HG03103 (cell line): ENCODE measurements around the gene ZNF679.
A peak's percentile ranks its signal among the peaks of the same experiment; 100 is the strongest.
"Not testable (repeated sequence)": the region's sequence is repeated elsewhere in the genome, so short reads cannot be mapped to it uniquely, and the experiment has no call there.

Experiments used
- ATAC-seq: cut with Tn5 transposase; IDR thresholded peaks from one replicate; pipeline ENCODE4 v1.9.1; 2021; ENCODE audit warnings: low read depth; ENCODE audit not compliant: unreplicated experiment

The ZNF679 gene

DNA sequence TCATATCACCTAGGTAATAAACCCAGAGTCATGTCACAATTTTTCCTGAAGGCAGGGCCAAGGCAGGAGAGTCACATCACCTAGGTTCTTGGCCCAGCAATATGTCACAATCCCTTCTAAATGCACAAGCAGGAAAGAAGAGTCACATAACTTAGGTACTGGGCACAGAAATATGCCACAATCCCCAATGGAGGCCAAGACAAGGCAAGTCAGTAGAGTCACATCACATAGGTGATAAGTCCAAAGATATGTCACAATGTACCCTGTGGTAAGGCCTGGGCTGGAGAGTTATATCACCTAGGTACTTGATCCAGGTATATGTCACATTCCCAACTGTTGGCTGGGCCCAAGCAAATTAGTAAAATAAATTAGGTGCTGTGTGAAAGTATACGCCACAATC is at the start of gene ZNF679:
ZNF679 (plus strand) TSS at position 301 of the 400 bp plus-strand sequence. CDS start 20,644 bp downstream, outside the sequence.
- ATAC-seq: not testable (repeated sequence)

DNA sequence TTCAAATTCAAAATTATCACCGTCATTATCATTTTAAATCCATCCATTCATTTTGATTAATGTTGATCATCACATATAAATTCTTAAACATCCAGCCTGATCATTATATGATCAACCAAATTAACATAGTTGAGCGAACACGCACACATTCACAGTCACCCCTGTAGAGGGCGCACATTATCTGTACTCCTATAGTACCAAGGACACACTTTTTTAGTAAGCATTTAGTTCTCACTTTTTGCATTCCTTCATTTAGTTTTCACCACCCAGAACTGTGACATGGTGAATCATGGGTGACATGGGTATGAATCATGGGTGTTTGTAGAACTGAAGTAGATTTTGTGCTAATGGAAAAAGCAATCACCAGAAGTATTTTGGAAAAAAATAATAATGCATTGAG is 47.3 kb upstream of the ZNF679 start:
- ATAC-seq: no peak

DNA sequence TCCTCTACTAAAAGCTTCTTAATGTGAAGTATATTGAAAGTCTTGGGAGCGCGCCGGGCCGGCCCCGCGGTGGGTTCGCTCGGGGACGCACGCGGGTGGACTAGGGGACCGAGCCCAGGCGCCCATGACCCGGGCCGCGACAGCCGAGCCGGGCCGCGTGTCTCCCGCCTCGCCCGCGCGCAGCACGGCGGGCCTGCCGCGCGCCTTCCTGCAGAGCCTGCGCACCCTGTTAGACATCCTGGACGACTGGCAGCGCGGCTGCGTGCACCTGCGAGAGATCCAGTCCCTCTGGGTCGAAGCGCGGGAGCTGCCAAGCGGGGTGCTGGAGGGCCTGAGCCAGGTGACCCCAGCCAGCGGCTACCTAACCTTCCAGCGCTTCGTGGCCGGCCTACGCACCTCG is 46.7 kb upstream of the ZNF679 start:
- ATAC-seq: no peak

DNA sequence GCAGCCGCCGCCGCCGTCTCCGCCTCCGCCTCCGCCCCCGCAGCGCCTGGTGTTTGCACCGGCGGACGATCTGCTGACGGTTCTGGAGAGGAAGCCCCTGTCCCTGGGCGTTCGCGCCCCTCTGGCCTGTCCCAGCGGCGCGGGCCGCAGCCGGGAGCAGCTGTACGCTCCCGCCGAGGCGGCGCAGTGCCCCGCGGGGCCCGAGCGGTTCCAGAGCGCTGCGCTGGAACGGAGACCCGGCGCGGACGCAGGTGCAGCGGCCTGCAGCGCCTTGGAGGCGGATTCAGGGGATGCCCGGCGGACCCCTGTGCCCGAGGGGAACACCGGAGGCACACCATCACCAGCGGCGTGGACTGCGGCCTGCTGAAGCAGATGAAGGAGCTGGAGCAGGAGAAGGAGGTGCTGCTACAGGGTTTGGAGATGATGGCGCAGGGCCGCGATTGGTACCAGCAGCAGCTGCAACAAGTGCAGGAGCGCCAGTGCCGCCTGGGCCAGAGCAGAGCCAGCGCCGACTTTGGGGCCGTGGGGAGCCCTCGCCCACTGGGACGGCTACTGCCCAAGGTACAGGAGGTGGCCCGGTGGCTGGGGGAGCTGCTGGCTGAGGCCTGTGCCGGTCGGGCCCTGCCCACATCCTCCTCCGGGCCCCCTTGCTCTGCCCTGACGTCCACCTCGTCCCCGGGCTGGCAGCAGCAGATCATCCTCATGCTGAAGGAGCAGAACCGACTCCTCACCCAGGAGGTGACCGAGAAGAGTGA is 46.1 kb upstream of the ZNF679 start:
- no peak for ATAC-seq

DNA sequence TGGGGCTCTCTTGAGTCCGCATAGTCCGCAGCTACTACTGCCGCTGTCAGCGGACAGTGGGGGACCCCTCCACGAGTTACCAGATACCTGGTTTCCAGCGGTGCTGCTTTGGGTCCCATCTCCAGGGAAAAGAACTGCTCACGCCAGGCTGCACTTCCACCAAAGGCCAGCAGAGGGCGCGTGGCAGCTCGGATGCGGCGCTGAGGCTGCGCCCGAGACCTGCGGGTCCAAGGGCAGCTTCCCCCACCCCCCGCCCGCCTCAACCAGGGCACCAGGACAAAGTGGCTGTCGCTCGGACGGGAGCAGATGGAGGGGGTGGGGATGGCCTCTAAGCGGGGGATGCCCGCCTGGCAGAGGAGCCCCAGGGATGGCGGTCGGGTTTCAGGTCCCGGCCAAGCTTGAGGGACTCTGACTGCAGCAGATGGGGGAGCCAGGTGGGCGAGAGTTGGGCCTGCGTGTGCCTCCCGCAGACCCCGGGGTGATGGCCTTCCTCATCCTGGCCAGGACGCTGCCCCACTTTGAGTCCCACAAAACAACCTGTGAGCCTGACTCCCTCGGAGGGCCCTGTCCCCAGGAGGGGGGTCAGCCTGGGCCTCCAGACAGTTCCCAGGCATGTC is 45.0 kb upstream of the ZNF679 start:
- no peak for ATAC-seq

DNA sequence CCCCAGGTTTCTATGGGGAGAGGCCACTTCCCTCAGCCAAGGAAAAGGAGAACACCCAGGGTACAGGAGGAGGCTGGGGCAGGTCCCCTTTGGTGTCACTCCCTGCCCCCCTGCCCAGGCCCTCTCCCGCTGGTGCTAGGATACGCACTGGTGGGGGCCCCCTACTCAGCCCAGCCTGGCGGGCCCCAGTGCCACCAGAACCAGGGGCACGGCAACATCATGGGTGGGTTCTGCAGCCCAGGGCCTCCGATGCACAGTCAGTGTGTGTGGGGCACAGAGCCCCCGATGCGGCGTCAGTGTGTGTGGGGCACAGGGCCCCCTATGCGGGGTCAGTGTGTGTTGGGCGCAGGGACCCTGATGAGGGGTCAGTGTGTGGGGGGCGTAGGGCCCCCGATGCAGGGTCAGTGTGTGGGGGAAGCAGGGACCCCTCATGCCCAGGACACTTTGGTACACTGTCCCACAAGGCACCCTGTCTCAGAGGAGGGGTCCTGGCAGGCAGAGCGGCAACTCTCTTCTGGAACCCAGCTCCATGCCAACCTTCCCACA is 44.4 kb upstream of the ZNF679 start:
- ATAC-seq: no peak

DNA sequence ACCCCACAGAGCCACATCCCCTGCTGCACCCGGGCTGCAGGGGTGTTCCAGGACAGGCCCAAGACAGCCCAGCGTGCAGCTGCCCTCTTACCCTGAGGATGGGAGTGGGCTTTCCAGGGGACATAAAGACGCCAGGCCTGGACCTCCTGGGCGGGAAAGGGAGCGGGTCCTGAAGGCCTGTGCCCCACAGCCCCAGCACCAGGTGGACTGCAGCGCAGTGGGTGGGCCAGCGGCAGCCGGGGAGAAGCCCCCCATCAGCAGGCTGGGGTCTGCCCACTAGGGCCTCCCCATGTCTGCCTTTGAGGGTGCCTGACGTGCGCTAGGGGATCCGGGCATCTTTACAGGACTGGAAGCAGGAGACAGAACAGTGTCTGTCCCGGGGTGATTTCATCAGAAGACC is 43.9 kb upstream of the ZNF679 start:
- no peak for ATAC-seq

DNA sequence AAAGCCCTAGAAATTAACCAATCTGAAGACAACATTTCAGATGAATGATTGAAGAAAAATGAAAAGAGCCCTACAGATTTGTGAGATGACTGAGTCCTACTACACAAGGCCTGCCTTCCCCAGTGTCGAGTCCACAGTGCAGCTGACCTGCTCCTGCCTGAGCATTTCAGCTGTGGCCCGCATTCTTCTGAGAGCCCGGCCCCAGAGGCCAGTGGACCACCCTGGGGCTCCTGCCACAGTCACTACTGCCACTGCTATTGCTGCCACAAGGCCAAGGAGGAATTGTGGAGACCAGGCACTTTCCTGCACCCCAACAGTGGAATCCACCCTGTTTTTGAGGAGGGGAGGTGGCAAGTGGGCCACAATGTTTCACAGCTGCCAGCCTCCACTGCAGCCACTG is 40.9 kb upstream of the ZNF679 start:
- no peak for ATAC-seq

DNA sequence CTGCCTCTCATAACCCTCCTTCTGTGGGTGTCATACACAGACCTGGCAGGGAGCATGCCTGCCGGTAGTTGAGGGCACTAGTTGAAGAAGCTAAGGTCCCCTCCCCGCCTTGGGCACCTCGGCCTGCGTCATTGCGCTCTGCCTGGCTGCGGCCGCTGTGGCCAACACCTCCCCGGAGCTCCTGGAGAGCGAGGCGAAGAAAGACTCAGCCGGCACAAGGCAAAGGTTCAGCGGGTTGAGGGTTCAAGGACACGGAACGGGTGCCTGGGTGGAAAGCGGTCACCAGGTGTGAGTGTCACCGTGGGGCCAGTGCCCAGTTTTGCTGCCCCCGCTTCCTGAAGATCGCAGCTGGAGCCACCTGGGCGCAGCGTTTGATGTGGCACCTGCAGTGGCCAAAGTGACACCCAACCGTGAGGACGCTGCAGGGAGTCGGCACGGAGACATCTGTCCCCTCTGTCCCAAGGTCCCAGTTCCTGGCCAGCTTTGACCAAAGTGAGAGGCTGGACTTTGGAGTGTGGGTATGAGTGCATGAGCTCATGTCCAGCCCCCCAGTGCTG is 36.0 kb upstream of the ZNF679 start:
- ATAC-seq: no peak

DNA sequence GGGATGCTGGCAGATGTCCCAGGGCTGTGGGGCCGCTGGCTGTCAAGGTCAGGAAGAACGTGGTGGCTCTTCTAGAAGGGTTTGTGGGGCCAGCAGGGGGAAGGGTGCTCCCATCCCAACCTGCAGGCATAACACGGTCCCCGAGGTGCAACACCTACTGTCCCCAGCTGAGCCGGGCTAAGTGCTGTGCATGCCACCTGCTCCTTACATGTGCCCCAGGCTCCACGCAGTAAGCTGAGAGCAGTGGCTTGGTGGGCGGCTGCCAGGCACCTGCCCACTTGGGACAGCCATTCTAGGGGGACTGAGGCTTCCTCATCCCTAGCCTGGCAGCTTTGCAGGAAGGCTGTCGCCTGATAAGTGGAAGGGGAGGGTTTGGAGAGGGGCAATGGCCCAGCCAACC is 35.5 kb upstream of the ZNF679 start:
- no peak for ATAC-seq

DNA sequence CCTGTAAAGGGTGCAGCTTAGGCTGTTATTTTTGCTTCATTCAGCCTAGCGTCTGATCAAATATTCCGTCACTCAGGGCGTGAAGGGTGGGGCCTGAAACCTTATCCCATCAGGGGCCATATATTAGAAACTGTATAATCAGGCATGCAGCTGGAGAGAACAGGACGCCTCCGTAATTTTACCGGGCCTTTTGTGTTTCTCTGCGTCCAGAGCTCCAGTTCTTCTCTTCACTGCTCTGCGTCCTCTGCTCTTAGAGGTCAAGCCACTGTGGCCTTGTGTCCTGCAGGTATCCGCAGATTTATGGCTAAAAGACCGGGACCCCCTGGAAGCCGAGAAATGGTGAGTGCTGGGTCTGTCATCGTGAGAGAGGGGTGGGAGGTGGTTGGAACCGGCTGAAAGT is 21.4 kb upstream of the ZNF679 start, which contains the start of gene ZNF735:
ZNF735 (plus strand) TSS at position 301 of the 400 bp plus-strand sequence; CDS start at position 301, 0 bp downstream.
- ATAC-seq: no peak

DNA sequence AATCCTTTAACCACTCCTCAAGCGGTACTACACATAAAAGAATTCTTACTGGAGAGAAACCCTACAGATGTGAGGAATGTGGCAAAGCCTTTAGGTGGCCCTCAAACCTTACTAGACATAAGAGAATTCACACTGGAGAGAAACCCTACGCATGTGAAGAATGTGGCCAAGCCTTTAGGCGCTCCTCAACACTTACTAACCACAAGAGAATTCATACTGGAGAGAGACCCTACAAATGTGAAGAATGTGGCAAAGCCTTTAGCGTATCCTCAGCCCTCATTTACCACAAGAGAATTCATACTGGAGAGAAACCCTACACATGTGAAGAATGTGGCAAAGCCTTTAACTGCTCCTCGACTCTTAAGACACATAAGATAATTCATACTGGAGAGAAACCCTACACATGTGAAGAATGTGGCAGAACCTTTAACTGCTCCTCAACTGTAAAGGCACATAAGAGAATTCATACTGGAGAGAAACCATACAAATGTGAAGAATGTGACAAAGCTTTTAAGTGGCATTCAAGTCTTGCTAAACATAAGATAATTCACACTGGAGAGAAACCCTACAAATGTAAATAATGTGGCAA is 8.5 kb upstream of the ZNF679 start:
- ATAC-seq: not testable (repeated sequence)

DNA sequence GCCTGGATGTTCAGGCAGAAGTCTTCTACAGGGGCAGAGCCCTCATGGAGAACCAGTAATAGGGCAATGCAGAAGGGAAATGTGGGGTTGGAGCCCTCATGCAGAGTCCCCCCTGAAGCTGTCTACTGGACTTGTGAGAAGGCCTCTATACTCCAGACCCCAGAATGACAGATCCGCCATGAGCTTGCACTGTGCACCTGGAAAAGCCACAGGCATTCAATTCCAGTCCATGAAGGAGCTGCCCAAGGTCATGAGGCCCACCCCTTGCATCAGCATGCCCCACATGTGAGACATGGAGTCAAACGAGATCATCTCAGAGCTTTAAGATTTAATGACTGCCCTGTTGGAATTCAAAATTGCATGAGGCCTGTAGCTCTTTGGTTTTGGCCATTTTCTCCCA is 4.9 kb upstream of the ZNF679 start:
- ATAC-seq: no peak

DNA sequence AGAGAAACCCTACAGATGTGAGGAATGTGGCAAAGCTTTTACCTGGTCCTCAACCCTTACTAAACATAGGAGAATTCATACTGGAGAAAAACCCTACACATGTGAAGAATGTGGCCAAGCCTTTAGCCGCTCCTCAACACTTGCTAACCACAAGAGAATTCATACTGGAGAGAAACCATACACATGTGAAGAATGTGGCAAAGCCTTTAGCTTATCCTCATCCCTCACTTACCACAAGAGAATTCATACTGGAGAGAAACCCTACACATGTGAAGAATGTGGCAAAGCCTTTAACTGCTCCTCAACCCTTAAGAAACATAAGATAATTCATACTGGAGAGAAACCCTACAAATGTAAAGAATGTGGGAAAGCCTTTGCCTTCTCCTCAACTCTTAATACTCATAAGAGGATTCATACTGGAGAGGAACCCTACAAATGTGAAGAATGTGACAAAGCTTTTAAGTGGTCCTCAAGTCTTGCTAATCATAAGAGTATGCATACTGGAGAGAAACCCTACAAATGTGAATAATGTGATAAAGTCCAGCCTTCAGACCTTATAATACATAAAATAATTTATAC is 38.2 kb downstream of the ZNF679 start:
- ATAC-seq: no peak

DNA sequence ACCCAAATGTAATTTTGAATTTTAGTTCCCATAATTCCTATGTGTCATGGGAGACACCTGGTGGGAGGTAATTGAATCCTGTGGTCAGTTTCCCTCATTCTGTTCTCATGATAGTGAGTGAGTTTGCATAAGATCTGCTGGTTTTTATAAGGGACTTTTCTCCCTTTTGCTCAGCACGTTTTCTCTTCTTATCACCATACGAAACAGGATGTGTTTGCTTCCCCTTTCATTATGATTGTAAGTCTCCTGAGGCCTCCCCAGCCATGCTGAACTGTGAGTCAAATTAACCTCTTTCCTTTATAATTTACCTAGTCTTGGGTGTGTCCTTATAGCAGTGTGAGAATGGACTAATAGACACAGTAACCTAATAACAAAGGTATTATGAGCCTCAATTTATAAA is 49.4 kb downstream of the ZNF679 start:
- no peak for ATAC-seq

DNA sequence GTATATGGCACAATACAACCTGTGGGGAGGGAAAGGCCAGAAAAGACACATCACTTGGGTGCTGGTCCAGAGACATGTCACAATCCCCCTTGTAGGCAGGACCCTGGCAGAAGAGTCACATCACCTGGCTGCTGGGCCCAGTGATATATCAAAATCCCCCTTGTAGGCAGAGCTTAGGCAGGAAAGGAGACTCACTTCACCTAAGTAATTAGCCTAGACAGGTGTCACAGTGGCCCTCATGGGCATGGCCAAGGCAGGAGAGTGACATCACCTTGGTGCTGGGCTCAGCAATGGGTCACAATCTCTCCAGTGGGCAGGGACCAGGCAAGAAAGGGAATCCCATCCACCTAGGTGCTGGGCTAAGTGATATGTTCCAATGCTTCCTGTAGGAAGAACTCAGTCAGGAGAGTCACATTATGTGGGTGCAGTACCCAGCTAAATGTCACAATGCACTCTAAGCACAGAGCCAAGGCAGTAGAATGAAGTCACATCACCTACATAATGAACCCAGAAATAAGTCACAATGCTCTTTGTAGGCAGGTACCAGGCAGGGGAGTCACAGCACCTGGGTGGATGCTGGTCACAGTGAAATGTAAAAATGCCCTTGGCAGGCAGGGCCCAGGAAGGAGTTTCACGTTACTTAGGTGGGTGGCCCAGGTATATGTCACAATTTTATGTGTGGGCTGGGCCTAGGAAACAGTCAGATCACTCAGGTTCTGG is 66.6 kb downstream of the ZNF679 start:
- ATAC-seq: no peak

DNA sequence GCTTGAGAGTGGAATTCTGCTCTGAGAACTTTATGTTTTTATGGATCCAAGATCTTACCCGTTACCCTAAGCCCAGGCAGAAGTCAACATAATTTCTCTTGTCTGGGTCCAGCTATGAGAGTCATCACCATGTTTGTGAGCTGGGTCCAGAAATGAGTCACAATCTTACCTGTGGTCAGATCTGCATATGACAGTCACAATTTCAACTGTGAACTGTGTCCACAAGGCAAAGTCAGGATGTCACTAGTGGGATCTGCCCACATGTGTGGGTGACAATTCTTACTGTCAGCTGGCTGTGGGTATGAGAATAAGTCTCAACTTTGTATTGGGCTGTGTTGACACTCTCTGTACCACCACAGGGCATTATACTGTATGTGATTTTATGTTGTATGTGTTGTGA is 69.1 kb downstream of the ZNF679 start:
- ATAC-seq: not testable (repeated sequence)

DNA sequence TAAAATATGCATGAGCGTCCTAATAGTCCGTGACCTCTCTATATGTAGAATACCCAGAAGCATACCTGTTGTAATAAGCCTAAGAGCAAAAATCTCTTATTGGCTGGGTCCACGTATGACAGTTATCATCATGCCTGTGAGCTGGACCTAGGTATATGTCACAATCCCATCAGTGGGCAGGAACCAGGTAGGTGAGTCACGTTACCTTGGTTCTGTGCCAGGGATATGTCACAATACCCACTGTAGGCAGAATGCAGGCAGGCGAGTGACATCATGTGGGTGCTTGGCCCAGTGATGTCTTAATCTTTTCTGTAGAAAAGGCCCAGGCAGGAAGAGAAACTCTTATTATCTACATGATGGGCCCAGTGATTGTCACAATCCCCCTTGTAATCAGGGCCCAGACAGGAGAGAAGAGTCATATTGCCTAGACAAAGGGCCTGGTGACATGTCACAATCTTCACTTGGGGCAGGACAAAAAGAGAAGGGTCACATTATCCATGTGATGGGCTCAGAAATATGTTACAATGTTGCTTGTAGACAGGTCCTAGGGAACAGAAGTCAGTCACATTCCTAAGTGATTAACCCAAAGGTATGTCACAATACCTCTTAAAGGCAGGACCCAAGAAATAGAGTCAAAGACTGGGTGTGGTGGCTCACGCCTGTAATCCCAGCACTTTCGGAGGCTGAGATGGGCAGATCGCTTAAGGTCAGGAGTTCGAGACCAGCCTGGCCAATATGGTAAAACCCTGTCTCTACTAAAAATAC is 72.5 kb downstream of the ZNF679 start:
- no peak for ATAC-seq

DNA sequence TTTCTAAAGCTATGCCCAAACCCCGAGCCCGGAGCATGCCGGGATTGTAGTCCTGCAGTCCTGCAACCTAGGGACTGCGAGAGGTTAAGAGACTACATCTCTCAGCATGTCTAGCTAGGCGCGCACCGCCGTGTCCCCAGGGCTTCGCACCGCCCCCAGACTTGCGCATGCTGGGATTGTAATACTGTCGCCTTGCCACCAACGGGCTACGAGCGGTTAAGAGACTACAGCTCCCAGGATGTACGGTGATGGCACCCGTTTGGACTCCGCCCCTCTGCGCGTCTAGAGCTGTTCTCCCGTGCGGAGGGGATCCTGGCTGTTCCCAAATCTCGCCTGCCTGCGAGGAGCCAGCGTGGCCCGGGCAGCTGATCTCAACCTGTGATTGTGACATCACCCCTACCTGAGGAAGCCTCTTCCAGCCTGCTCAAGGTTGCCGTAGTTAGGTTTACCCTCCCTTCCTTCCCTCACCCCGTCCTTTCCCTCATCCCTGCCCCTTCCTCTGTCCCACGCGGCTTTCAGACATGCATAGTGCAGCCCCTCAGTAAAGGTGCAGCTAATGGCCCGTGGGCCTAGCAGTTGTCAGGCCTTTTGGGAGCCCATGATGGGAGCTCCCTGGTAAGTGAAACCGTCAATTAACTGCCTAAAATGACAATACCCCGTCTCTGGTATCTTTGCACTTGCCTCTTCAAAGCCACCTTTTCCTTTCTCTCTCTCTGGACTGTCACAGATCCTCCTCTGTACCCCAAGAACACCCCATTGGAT is 79.2 kb downstream of the ZNF679 start:
- ATAC-seq: peak; percentile 97
